ENCODE results near the gene ATG7. TPM values are rescaled to one million over a fixed set of nuclear protein-coding genes. Genes with fewer than 3 reads are reported as not detected.
A peak's percentile ranks its signal among the peaks of the same experiment; 100 is the strongest.
"Not testable (repeated sequence)": the region's sequence is repeated elsewhere in the genome, so short reads cannot be mapped to it uniquely, and the experiment has no call there.

Gene ATG7
- polyA plus RNA-seq, 4 donors = 22.0 to 26.0 (median 25.4) TPM

- no peak for DNase-seq (ENCODE audit: low read depth in 4 of 4, low spot score in 3 of 4)
These were observed 21.0 kb upstream of the ATG7 start for GRCh38 chr3:11250902-11251806.

GRCh38 chr3:11251807-11252176 lies 20.4 kb upstream of the ATG7 start:
- no peak for DNase-seq (ENCODE audit: low read depth in 4 of 4, low spot score in 3 of 4)

GRCh38 chr3:11254876-11255275 lies 17.3 kb upstream of the ATG7 start:
- no peak for DNase-seq (ENCODE audit: low read depth in 4 of 4, low spot score in 3 of 4)

- not testable (repeated sequence) for DNase-seq (ENCODE audit: low read depth in 4 of 4, low spot score in 3 of 4)
These were observed 16.7 kb upstream of the ATG7 start for GRCh38 chr3:11255537-11255936.

- no peak for DNase-seq (ENCODE audit: low read depth in 4 of 4, low spot score in 3 of 4)
These were observed 13.2 kb upstream of the ATG7 start for GRCh38 chr3:11258958-11259357.

- DNase-seq (ENCODE audit: low read depth in 4 of 4, low spot score in 3 of 4) = no peak
These were observed 11.7 kb upstream of the ATG7 start for GRCh38 chr3:11260460-11260859.

- DNase-seq (ENCODE audit: low read depth in 4 of 4, low spot score in 3 of 4) = no peak
These were observed 3.2 kb upstream of the ATG7 start for GRCh38 chr3:11269007-11269406.

GRCh38 chr3:11272906-11273574 lies 843 bp downstream of the ATG7 start:
- DNase-seq (ENCODE audit: low read depth in 4 of 4, low spot score in 3 of 4) = no peak

GRCh38 chr3:11273891-11274291 lies 1.7 kb downstream of the ATG7 start:
- DNase-seq (ENCODE audit: low read depth in 4 of 4, low spot score in 3 of 4) = no peak

GRCh38 chr3:11274566-11275142 lies 2.5 kb downstream of the ATG7 start:
- no peak for DNase-seq (ENCODE audit: low read depth in 4 of 4, low spot score in 3 of 4)

- no peak for DNase-seq (ENCODE audit: low read depth in 4 of 4, low spot score in 3 of 4)
These were observed 3.7 kb downstream of the ATG7 start for GRCh38 chr3:11275926-11276325.

- DNase-seq (ENCODE audit: low read depth in 4 of 4, low spot score in 3 of 4) = no peak
These were observed 4.7 kb downstream of the ATG7 start for GRCh38 chr3:11276901-11277300.

- peak; percentile 15 to 63 (median 45) for DNase-seq (ENCODE audit: low read depth in 4 of 4, low spot score in 3 of 4)
These were observed 10.3 kb downstream of the ATG7 start for GRCh38 chr3:11282250-11283138.

- DNase-seq (ENCODE audit: low read depth in 4 of 4, low spot score in 3 of 4) = no peak
These were observed 10.9 kb downstream of the ATG7 start for GRCh38 chr3:11283139-11283475.

GRCh38 chr3:11284011-11284410 lies 11.8 kb downstream of the ATG7 start:
- no peak for DNase-seq (ENCODE audit: low read depth in 4 of 4, low spot score in 3 of 4)

- DNase-seq (ENCODE audit: low read depth in 4 of 4, low spot score in 3 of 4) = no peak
These were observed 13.3 kb downstream of the ATG7 start for GRCh38 chr3:11285471-11285870.

- no peak for DNase-seq (ENCODE audit: low read depth in 4 of 4, low spot score in 3 of 4)
These were observed 15.2 kb downstream of the ATG7 start for GRCh38 chr3:11287404-11287803.

- no peak for DNase-seq (ENCODE audit: low read depth in 4 of 4, low spot score in 3 of 4)
These were observed 15.9 kb downstream of the ATG7 start for GRCh38 chr3:11288021-11288491.

GRCh38 chr3:11288786-11289637 lies 16.8 kb downstream of the ATG7 start:
- no peak for DNase-seq (ENCODE audit: low read depth in 4 of 4, low spot score in 3 of 4)

GRCh38 chr3:11289864-11290263 lies 17.7 kb downstream of the ATG7 start:
- DNase-seq (ENCODE audit: low read depth in 4 of 4, low spot score in 3 of 4) = no peak

Data from right renal pelvis (tissue), 4 donors.